BJ (cell line): Measurements from ENCODE around the gene HLA-DQB1. TPM values are rescaled to one million over a fixed set of nuclear protein-coding genes. Genes with fewer than 3 reads are reported as not detected.

Experiments
- CTCF ChIA-PET: fragments of 350-600 bp; formaldehyde crosslinking; extraction: SDS; loops from one replicate; lab custom pipeline; 2021; ENCODE audit warnings: antibody characterized with exemption, inconsistent platforms; lab: Yijun Ruan, JAX
- POLR2A ChIA-PET: fragments of 300-600 bp; sonication (Branson Sonifier 250); formaldehyde crosslinking; extraction: SDS; loops from one replicate; lab custom pipeline; 2021; ENCODE audit warnings: antibody characterized with exemption; lab: Charles Lee
- DNase-seq: peaks from one replicate; pipeline ENCODE4 v3.0.0-alpha.2; 2011; ENCODE audit warnings: low read depth
- H3K27me3 ChIP-seq: 2 replicates; pipeline ENCODE4 v1.6.0; 2011; ENCODE audit warnings: low read length; ENCODE audit not compliant: control insufficient read depth, insufficient read depth
- H3K36me3 ChIP-seq: 2 replicates; pipeline ENCODE4 v1.5.1; 2011; ENCODE audit warnings: low read length; ENCODE audit not compliant: control insufficient read depth, insufficient read depth
- H3K4me3 ChIP-seq: 2 replicates; pipeline ENCODE4 v1.5.1; 2011; ENCODE audit warnings: low read depth, mild to moderate bottlenecking, control low read depth, low read length
- polyA plus RNA-seq: library from polyadenylated mRNA; depleted of rRNA; stranded (reverse); fragments of >200 nt; gene quantifications from 2 replicates; pipeline ENCODE4 v1.2.3, GENCODE V29; 2011
- TF ChIP-seq, protein P1 (sequence below): IDR thresholded peaks from 2 replicates; pipeline ENCODE4 v1.5.1; 2011; ENCODE audit warnings: low read depth, mild to moderate bottlenecking, control low read depth, inconsistent platforms, low read length, moderate library complexity; ENCODE audit not compliant: insufficient read depth

Gene HLA-DQB1
- polyA plus RNA-seq, 1 experiment = not detected

DNA sequence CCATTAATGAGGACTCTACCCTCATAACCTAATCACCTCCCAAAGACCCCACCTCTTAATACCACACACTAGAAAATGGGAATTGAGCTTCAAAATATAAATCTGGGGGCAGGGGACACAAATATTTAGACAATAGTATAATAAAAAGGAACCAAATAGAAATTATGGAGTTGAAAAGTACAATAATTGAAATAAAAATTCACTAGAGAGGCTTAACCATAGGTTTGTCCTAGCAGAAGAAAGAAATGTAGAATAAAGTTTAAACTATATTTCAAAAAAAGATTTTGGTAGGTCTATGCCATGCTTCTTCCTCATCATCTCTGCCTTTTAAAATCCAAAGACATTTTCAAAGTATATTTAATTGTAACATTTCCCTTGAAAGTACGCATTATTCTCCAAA lies 48.7 kb downstream of the HLA-DQB1 start:
- H3K4me3 ChIP-seq = no peak overlapping the region
- TF ChIP-seq, protein P1, sequence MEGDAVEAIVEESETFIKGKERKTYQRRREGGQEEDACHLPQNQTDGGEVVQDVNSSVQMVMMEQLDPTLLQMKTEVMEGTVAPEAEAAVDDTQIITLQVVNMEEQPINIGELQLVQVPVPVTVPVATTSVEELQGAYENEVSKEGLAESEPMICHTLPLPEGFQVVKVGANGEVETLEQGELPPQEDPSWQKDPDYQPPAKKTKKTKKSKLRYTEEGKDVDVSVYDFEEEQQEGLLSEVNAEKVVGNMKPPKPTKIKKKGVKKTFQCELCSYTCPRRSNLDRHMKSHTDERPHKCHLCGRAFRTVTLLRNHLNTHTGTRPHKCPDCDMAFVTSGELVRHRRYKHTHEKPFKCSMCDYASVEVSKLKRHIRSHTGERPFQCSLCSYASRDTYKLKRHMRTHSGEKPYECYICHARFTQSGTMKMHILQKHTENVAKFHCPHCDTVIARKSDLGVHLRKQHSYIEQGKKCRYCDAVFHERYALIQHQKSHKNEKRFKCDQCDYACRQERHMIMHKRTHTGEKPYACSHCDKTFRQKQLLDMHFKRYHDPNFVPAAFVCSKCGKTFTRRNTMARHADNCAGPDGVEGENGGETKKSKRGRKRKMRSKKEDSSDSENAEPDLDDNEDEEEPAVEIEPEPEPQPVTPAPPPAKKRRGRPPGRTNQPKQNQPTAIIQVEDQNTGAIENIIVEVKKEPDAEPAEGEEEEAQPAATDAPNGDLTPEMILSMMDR = no peak
- ChIA-PET POLR2A (no interaction called here), CTCF (interaction anchor here (0.7 kb wide), 1 partner anchor 43 kb away, joined by 3 read pairs; no protein-coding TSS in a partner anchor)
- H3K27me3 ChIP-seq = no peaks in the 10 kb centered on the region
- no peaks in the 10 kb centered on the region for H3K36me3 ChIP-seq
- DNase-seq = no peak

DNA sequence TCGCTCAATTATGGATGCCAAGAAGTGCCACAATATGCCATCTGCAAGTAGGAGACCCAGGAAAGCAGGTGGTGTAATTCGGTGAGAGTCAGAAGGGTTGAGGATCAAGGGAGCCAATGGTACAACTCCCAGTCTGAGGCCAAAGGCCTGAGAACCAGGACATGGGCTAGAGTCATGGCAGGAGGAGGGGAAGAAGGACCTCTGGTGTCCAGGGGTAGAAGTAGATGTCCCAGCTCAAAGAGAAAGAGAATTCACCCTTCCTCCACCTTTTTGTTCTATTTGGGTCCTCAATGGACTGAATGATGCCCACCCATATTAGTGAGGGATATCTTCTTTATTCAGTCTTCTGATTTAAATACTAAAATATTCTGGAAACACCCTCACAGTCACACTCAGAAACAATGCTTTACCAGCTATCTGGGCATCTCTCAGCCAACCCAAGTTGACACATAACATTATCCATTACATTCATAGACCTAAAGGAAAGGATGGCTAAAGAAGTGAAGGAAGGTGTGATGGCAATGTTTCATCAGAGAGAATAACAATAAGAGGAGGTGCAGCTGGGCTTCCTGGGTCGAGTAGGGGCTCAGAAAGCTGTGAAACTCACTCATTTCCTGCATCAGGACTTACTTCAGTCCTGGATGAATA lies 50.4 kb downstream of the HLA-DQB1 start:
- H3K36me3 ChIP-seq = no peaks in the 10 kb centered on the region
- POLR2A ChIA-PET = no interaction called here
- H3K27me3 ChIP-seq = no peaks in the 10 kb centered on the region
- DNase-seq = no peak
- CTCF ChIA-PET = interaction anchor here (0.7 kb wide), 1 partner anchor 289 kb away, joined by 3 read pairs; no protein-coding TSS in a partner anchor
- TF ChIP-seq, protein P1 = no peak
- H3K4me3 ChIP-seq = no peak overlapping the region

DNA sequence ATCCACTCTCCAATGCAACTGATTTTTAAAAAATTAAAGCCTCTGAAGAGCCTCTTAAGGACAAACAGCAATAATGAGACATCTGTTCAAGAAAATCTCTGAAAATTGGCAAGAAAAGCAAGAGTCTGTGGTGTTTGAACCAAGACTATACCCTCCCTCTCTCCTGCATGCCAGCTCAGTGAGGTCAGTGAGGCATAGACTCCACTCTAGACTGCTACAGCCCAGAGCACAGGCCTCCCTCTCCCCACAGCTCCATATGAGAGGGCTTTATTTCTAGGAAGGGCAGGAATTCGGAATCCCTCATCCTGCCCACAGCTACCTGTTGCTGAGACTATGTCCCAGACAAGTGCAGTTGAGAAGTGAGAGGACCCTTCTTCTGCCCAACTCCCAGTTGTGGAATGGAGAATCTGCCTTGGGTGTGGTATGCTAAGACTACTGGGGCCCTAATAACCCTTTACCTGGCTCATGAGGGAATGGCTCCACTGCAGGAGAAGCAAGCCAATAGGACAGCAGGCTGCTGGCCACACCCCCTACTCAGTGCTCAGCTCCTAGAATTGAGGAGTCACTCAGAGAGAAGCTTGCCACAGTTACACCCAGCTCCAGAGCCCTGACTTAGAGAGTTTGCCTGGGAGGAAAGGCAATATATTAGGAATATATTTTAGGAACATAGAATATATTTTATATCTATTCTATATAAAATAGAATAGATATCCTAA lies 51.9 kb downstream of the HLA-DQB1 start:
- H3K27me3 ChIP-seq = no peaks in the 10 kb centered on the region
- DNase-seq = no peak
- POLR2A ChIA-PET = no interaction called here
- H3K4me3 ChIP-seq = no peak overlapping the region
- TF ChIP-seq, protein P1 = no peak
- CTCF ChIA-PET = no interaction called here
- no peaks in the 10 kb centered on the region for H3K36me3 ChIP-seq

DNA sequence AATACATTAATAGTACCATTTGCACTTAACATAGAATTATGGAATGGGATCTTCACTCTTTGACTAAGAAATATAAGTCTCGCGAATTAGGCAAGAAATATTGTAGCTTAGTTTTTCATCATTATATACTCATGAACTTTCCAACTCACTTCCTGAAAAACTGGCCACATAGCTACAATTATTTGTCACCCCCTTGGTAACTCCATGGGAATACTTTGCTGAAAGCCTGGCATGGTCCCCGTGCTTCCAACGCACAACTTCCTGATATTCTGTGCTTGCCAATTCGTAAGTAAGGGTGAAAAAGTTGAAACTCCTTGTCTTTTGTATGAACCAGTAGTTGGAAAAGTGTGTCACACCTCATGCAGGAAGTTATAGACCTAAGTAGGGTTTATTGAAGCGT lies 53.0 kb downstream of the HLA-DQB1 start:
- no peaks in the 10 kb centered on the region for H3K36me3 ChIP-seq
- DNase-seq = no peak
- H3K27me3 ChIP-seq = no peaks in the 10 kb centered on the region
- POLR2A ChIA-PET = no interaction called here
- no peak overlapping the region for H3K4me3 ChIP-seq
- TF ChIP-seq, protein P1 = no peak
- CTCF ChIA-PET = no interaction called here

DNA sequence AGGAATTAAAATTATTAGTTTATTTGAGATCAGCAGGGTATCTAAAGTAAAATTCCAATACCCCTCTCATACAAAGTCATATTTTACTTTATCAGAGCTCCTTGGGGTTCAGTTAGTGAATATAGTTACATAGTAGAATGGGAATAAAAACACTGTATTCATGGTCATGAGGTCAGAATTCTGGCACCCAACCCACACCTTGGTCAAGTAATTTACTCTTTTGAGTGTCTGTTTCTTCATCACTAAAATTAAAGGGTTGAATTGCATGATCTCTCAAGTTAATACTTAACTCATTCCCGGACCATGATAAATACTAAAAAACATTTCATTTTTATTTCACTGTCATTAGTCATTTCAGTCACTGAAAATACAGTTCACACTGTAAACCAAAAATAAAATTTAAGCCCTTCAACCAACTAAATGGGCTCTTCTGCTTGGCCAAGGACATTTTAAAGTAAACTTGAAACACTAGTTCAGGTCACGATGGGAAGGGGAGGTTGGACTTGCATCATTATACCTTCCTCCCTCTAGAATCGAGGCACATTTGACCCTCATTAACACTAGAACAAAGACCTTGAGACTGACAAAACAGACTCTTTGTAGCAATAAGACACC lies 55.7 kb downstream of the HLA-DQB1 start:
- Histone ChIP-seq H3K27me3 (no peaks in the 10 kb centered on the region), H3K36me3 (no peaks in the 10 kb centered on the region), H3K4me3 (no peak overlapping the region)
- ChIA-PET CTCF (no interaction called here), POLR2A (no interaction called here)
- DNase-seq = no peak
- TF ChIP-seq, protein P1 = no peak
